ENCODE data around the gene ITCH. TPM values are rescaled to one million over a fixed set of nuclear protein-coding genes. Genes with fewer than 3 reads are reported as not detected.
A peak's percentile ranks its signal among the peaks of the same experiment; 100 is the strongest.

ITCH gene
- total and polyA plus RNA-seq, 9 of the 15 experiments (the other 6 are each of a cell fraction or from before 2014, with no cell fraction given) = 7.5 to 53.0 (median 22.9) TPM

DNA sequence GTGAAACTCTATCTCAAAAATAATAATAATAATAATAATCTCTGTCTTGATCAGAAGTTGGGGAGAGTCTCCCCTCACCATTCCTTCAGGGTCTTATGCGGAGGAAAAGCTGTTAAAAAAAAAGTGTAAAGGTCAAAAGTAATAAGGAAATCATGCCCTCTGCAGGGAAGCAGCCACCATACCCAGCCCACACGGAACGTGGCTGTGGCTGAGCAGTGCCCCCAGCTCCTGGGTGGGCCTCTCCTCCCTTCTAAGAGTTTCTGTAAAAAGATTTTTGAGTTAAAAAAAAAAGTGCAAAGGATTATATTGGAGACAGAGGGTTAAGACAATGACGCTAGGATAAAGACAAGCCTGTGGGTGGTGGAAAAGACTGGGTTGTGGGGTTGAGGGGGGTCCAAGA lies 29.3 kb upstream of the ITCH start (continued):
- TF ChIP-seq SAP30 (IDR thresholded peaks at IDR 0.05; ENCODE audit: borderline replicate concordance, insufficient read depth, low read depth, low read length, poor library complexity, severe bottlenecking) = no peak
- TF ChIP-seq TCF7 (IDR thresholded peaks at IDR 0.05; ENCODE audit: borderline replicate concordance) = no peak

GRCh38 chr20:34334654-34335407 lies 28.2 kb upstream of the ITCH start:
- H3K9ac ChIP-seq (ENCODE audit: insufficient read depth in 1 of 2, low read depth in 2 of 2, low read length in 2 of 2) = 0 out of 4 replicates have a peak overlapping the region, but pooled peaks of 1 of the 2 experiments have one; percentile 53
- in situ Hi-C loops (cut with MboI) = no loop called here

More at GRCh38 chr20:34334654-34335407, 28.2 kb upstream of the ITCH start:
- no peak for FAIRE-seq
- Histone ChIP-seq H3K9me3 (replicated peaks; ENCODE audit: control insufficient read depth, insufficient read depth, low read depth, low read length) (no peaks in the 10 kb centered on the region; the same call in 1 of the 2 replicates), H3K79me2 (ENCODE audit: control insufficient read depth, insufficient read depth, low read length) (no peaks in the 10 kb centered on the region), H3K4me1 (replicated peaks in 1 of 2; ENCODE audit: control insufficient read depth in 2 of 2, insufficient read depth in 2 of 2, low read length in 2 of 2) (peaks cover 0 to 6% of the 10 kb centered on the region in 2 experiments; a peak in 3 of 5 replicates), H3K27ac (ENCODE audit: extremely low read depth, low read depth, low read length) (no peak overlapping the region), H2AFZ (ENCODE audit: low read depth, low read length) (peak overlapping the region; percentile 19; the same call in 1 of the 2 replicates), H3K27me3 (ENCODE audit: control insufficient read depth in 2 of 2, insufficient read depth in 2 of 2, low read length in 2 of 2) (no peaks in the 10 kb centered on the region), H4K20me1 (replicated peaks; ENCODE audit: control insufficient read depth, insufficient read depth, low read length) (no peaks in the 10 kb centered on the region), H3K9me1 (ENCODE audit: control insufficient read depth, insufficient read depth, low read length) (no peaks in the 10 kb centered on the region), H3K4me3 (no peak overlapping the region), H3K4me2 (ENCODE audit: insufficient read depth, low read length) (no peak overlapping the region), H3K36me3 (ENCODE audit: control insufficient read depth, insufficient read depth, low read length) (no peaks in the 10 kb centered on the region)
- TF ChIP-seq RBM25 (IDR thresholded peaks at IDR 0.05; ENCODE audit: low read depth, low read length, severe bottlenecking) (peak; percentile 92), ZNF217 (CRISPR knock-in tag; IDR thresholded peaks at IDR 0.05) (no peak), FOXA3 (CRISPR knock-in tag; conservative IDR thresholded peaks at IDR 0.05 in 1 of 2, IDR thresholded peaks at IDR 0.05 in 1 of 2) (no peak), KDM1A (IDR thresholded peaks at IDR 0.05) (peak; percentile 17 to 37; a peak in 2 of 4 replicates), FOXM1 (IDR thresholded peaks at IDR 0.05; ENCODE audit: low read depth) (no peak), FOXM1 (CRISPR knock-in tag; IDR thresholded peaks at IDR 0.05; ENCODE audit: low read depth) (no peak), PRPF4 (IDR thresholded peaks at IDR 0.05; ENCODE audit: insufficient read depth, low read depth, low read length, poor library complexity, severe bottlenecking) (no peak), BCOR (IDR thresholded peaks at IDR 0.05) (peak; percentile 55; the same call in 1 of the 2 replicates), ADNP (tag; IDR thresholded peaks at IDR 0.05) (peak; percentile 73)
- TF ChIP-seq, protein P1, sequence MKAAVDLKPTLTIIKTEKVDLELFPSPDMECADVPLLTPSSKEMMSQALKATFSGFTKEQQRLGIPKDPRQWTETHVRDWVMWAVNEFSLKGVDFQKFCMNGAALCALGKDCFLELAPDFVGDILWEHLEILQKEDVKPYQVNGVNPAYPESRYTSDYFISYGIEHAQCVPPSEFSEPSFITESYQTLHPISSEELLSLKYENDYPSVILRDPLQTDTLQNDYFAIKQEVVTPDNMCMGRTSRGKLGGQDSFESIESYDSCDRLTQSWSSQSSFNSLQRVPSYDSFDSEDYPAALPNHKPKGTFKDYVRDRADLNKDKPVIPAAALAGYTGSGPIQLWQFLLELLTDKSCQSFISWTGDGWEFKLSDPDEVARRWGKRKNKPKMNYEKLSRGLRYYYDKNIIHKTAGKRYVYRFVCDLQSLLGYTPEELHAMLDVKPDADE (conservative IDR thresholded peaks at IDR 0.05; ENCODE audit: control insufficient read depth, low read depth, low read length) = no peak
- DNase-seq (ENCODE audit: extremely low read depth in 1 of 4, low spot score in 3 of 4) = peak in 1 of 4 experiments; percentile 22
- ChIA-PET POLR2A (interaction anchor here (0.6 kb wide), 1 partner anchor 76 kb away, joined by 3 read pairs; no protein-coding TSS in a partner anchor), CTCF (ENCODE audit: low intra/inter-chr PET ratio) (no interaction called here)
- no TSS peak for BruUV-seq (replicated peaks)
- intact Hi-C loops (cut with micrococcal nuclease) = no loop called here
- ATAC-seq = 0 out of 3 replicates have a peak, but pooled peaks have one; percentile 18
- 79% methylated on average over 5 of the region's 5 CpGs for WGBS (ENCODE audit: insufficient coverage, low coverage, missing lambda C conversion rate)
